Mucosa of rectum (tissue), 2 donors: ENCODE results near the gene RAD51B.
A peak's percentile ranks its signal among the peaks of the same experiment; 100 is the strongest.
"Not testable (repeated sequence)": the region's sequence is repeated elsewhere in the genome, so short reads cannot be mapped to it uniquely, and the experiment has no call there.

ENCODE experiments used
- H3K27ac ChIP-seq, 2 donors: one replicate each; pipeline ENCODE4 v1.7.0; 2013; ENCODE audit warnings: inconsistent platforms in 2 of 2, low read depth in 2 of 2, low read length in 2 of 2
- H3K27me3 ChIP-seq, 2 donors: one replicate each; pipeline ENCODE4 v1.7.0; 2013; ENCODE audit warnings: low read length in 2 of 2; ENCODE audit not compliant: control insufficient read depth in 2 of 2, insufficient read depth in 2 of 2
- H3K36me3 ChIP-seq, 2 donors: one replicate each; pipeline ENCODE4 v1.7.0; 2013; ENCODE audit warnings: low read length in 2 of 2; ENCODE audit not compliant: control insufficient read depth in 2 of 2, insufficient read depth in 2 of 2
- H3K4me1 ChIP-seq, 2 donors: one replicate each; pipeline ENCODE4 v1.7.0; 2013; ENCODE audit warnings: low read length in 2 of 2, mild to moderate bottlenecking in 1 of 2; ENCODE audit not compliant: control insufficient read depth in 2 of 2, insufficient read depth in 2 of 2
- H3K4me3 ChIP-seq, 2 donors: one replicate each; pipeline ENCODE4 v1.7.0; 2013; ENCODE audit warnings: low read length in 2 of 2
- H3K9ac ChIP-seq, 2 donors: one replicate each; pipeline ENCODE4 v1.7.0; 2013; ENCODE audit warnings: low read length in 2 of 2, low read depth in 1 of 2, mild to moderate bottlenecking in 1 of 2
- H3K9me3 ChIP-seq, 2 donors: one replicate each; pipeline ENCODE4 v1.7.0; 2013; ENCODE audit warnings: low read length in 2 of 2; ENCODE audit not compliant: control insufficient read depth in 2 of 2
- donor health status: healthy.
- donor health status: Normal muscosa, but diverticular disease.

The RAD51B gene

DNA sequence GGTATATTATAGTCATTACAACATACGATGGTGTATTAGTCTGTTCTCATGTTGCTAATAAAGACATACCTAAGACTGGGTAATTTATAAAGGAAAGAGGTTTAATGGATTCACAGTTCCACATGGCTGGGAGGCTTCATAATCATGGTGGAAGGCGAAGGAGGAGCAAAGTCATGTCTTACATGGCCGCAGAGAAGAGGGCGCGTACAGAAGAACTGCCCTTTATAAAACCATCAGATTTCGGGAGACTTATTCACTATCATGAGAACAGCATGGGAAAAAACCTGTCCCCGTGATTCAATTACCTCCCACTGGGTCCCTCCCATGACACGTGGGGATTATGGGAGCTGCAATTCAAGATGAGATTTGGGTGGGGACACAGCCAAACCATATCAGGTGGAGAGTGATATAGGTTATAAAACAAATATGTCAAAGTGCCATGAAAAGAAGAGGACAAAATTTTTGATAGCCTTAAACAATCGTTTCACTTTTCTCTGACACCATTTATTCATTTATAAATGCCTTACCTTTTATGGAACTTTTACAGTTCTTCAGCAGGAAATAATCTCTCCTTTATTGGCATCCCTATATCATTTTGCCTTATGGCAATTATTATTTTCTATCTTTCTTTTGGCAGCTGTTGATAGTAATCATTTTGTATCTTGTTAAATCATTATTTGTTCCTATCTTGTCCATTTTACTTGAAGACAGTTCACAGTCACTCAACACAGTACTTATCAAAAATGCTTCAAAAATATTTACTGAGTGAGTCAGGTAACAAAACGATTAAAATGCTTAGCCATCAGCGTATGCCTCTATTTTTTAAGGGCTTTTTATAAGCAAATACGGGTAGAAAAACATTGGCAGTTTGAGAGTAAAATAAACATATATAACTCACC lies 196.0 kb downstream of the RAD51B start:
- H3K4me1 ChIP-seq = peaks cover 3 to 16% of the 10 kb centered on the region in 2 donors
- no peak overlapping the region for H3K9ac ChIP-seq
- no peak overlapping the region for H3K4me3 ChIP-seq
- H3K36me3 ChIP-seq = no peaks in the 10 kb centered on the region
- no peaks in the 10 kb centered on the region for H3K27me3 ChIP-seq
- H3K27ac ChIP-seq = peak overlapping the region in 1 of 2 donors; percentile 15
- no peaks in the 10 kb centered on the region for H3K9me3 ChIP-seq

DNA sequence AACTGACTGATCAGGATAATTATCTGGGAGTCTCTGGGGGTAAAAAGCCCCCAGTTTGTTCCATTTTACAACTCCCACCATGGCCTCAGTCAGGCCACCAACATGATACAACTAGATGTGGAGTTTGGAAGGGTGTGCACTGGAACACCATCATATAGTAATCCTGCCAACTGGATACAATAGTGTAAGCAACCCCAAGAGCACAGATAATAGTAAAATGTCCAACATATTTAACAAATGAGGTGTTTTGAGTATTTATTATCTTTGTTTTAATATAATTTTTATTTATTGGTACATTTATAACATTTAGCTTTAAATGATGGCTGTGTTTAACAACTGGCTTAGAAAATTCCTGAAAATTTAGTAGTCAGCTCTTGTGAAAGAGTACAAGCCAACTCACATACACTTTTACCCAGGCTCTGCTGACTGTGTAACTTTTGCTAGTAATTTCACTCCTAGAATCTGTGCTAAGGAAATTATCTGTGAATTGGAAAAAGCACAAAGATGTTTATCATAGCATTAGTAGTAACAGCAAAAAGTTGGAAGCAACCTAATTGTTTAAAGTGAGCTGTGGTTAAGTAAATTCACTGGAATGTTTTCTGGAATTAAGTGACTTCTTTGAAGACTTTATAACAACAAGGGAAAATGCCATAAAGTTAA lies 196.8 kb downstream of the RAD51B start:
- Histone ChIP-seq H3K9ac (no peak overlapping the region), H3K27ac (peak overlapping the region in 1 of 2 donors; percentile 15), H3K27me3 (no peaks in the 10 kb centered on the region), H3K4me3 (no peak overlapping the region), H3K4me1 (peaks cover 5 to 16% of the 10 kb centered on the region in 2 donors), H3K9me3 (no peaks in the 10 kb centered on the region), H3K36me3 (no peaks in the 10 kb centered on the region)

DNA sequence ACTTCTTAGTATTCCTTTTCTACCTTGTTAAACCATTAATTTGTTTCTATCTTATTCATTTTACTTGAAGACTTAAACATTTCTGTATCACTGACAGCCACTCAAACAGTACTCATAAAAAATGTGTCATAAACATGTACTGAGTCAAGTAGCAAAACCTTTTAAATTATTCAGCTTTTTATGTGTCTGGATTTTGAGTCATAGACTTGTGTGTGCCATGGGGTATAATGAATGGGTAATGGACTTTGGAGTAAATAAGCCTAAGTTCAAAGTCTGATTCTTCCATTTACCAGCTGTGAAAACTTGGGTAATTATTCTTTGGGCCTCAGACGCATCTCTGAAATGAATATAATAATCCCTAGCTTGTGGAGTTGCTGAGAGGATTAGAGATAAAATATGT lies 199.0 kb downstream of the RAD51B start:
- no peaks in the 10 kb centered on the region for H3K36me3 ChIP-seq
- no peaks in the 10 kb centered on the region for H3K27me3 ChIP-seq
- peak overlapping the region; percentile 28 to 51 for H3K27ac ChIP-seq
- peaks cover 4 to 16% of the 10 kb centered on the region in 2 donors for H3K4me1 ChIP-seq
- no peak overlapping the region for H3K4me3 ChIP-seq
- no peaks in the 10 kb centered on the region for H3K9me3 ChIP-seq
- H3K9ac ChIP-seq = no peak overlapping the region

- Histone ChIP-seq H3K27ac (no peak overlapping the region), H3K27me3 (no peaks in the 10 kb centered on the region), H3K9ac (no peak overlapping the region), H3K4me3 (no peak overlapping the region), H3K4me1 (peaks cover 4 to 16% of the 10 kb centered on the region in 2 donors), H3K36me3 (no peaks in the 10 kb centered on the region), H3K9me3 (no peaks in the 10 kb centered on the region)
Observed at GRCh38 chr14:68020493-68020892, 200.9 kb downstream of the RAD51B start.

DNA sequence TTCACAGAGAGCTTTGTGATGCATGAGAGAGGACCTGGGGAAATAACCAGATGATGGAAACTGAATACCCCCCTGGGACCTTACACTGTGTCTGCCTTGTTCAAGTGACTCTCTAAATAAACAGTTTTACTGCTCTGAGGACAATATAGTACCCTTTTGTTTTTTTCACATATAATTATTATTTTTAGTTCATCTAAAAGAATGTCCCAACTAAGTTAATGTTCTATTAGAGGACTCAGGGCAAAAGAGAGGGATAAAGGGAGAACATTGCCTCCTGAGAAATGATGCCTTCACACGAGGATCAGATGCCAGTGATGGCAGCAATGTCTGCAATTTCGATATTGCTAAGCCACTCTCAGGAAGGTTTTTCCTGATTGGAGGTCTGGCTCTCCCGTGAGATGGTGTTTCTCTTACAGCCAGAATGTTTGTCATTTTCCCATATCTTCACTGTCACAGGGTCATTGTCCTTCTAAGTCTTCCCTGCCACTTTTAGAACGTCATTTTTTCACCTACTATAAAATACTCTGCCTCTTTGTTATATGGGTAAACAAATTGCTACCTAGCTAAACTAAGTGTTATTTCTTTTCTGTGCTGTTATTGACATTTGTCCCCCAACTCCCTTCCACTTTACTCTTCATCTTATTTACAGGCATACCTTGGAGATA lies 201.6 kb downstream of the RAD51B start:
- Histone ChIP-seq H3K9me3 (no peaks in the 10 kb centered on the region), H3K36me3 (no peaks in the 10 kb centered on the region), H3K27ac (no peak overlapping the region), H3K4me1 (peaks cover 4 to 11% of the 10 kb centered on the region in 2 donors), H3K27me3 (no peaks in the 10 kb centered on the region), H3K9ac (no peak overlapping the region), H3K4me3 (no peak overlapping the region)

GRCh38 chr14:68027276-68027675 lies 207.7 kb downstream of the RAD51B start:
- Histone ChIP-seq H3K9ac (no peak overlapping the region), H3K4me3 (no peak overlapping the region), H3K27me3 (no peaks in the 10 kb centered on the region), H3K9me3 (no peaks in the 10 kb centered on the region), H3K36me3 (no peaks in the 10 kb centered on the region), H3K4me1 (no peaks in the 10 kb centered on the region), H3K27ac (no peak overlapping the region)

DNA sequence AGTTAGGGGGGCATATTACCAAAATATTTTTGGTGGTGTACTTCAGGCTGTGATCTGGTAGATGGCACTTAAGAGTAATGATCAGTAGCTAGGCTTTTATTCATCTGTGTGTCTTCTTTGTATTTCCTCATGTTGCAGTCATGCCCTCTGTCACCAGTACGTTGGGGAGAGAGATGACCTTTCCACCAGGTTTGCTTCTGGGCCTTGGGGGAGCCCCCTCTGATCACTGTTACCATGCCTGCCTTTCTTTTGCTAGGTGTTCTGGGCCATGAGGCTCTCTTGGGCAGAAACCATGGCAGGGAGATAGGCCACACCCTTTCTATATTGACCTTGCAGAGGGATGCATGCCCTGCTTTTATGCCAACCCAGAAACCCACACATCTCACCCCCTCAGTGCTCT lies 208.5 kb downstream of the RAD51B start:
- H3K9me3 ChIP-seq = no peaks in the 10 kb centered on the region
- H3K27ac ChIP-seq = no peak overlapping the region
- H3K4me1 ChIP-seq = no peaks in the 10 kb centered on the region
- H3K9ac ChIP-seq = no peak overlapping the region
- no peak overlapping the region for H3K4me3 ChIP-seq
- H3K36me3 ChIP-seq = no peaks in the 10 kb centered on the region
- H3K27me3 ChIP-seq = no peaks in the 10 kb centered on the region

GRCh38 chr14:68031011-68031410 lies 211.4 kb downstream of the RAD51B start:
- not testable (repeated sequence) for H3K36me3 ChIP-seq, H3K9ac ChIP-seq, H3K27me3 ChIP-seq, H3K9me3 ChIP-seq, H3K4me3 ChIP-seq, H3K4me1 ChIP-seq, H3K27ac ChIP-seq

- no peaks in the 10 kb centered on the region for H3K4me1 ChIP-seq
- H3K27ac ChIP-seq = no peak overlapping the region
Observed at GRCh38 chr14:68032154-68032553, 212.6 kb downstream of the RAD51B start.

DNA sequence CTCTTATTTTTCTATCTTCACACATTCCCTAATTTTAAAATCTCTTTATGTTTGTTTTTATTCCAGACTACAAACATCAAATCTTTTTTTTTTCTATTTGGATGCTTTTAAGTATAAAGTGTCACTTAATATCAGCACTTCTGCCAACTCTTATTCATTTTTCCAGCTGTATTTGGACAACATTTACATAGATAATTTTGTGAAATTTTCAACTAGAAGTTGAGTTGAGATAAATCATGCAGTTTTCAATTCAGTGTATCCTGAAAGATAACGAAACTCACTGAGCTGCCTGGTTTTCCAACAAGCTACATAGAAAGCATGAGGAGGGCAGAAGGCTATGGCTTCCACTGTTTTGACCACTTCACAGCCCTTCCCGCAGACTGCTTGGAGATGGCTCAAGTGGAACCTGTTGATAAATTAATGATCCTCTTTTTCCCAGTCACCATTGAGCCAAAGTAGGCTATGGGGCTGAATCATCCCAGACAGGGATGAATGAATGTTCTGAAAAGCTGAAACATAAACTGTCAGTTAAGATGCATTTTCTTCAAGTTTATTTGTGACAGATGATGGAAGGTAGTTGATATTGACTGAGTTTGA lies 213.9 kb downstream of the RAD51B start:
- H3K27me3 ChIP-seq = no peaks in the 10 kb centered on the region
- H3K4me3 ChIP-seq = no peak overlapping the region
- no peak overlapping the region for H3K27ac ChIP-seq
- H3K4me1 ChIP-seq = no peaks in the 10 kb centered on the region
- no peak overlapping the region for H3K9ac ChIP-seq
- H3K36me3 ChIP-seq = no peaks in the 10 kb centered on the region
- no peaks in the 10 kb centered on the region for H3K9me3 ChIP-seq

More at GRCh38 chr14:68032154-68032553, 212.6 kb downstream of the RAD51B start:
- Histone ChIP-seq H3K27me3 (no peaks in the 10 kb centered on the region), H3K9me3 (no peaks in the 10 kb centered on the region), H3K4me3 (no peak overlapping the region), H3K9ac (no peak overlapping the region), H3K36me3 (no peaks in the 10 kb centered on the region)
